ENCODE data around the gene KIF5C.

The KIF5C gene

DNA sequence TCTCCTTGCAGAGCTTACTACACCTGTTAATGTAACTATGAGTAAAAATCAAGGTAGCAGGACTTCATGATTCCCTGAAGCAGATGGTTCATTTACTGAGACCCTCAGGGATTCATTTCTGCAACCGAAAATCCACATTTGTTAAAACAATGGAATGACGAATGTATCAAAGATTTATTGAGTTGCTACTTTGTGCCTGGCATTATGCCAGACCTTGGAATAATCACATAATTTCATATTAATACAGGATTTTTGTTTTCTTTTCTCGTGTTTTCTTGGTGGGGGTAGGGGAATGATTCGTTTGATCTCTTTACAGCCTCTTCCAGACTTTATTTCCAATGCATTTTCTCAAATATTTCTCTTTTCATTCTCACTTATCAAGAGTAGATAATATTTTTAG, 8.9 kb upstream of the KIF5C start:
- Histone ChIP-seq H3K9me3 (ENCODE audit: insufficient read depth, low read depth, low read length) (no peaks in the 10 kb centered on the region), H3K36me3 (ENCODE audit: insufficient read depth, low read length) (no peaks in the 10 kb centered on the region), H3K9ac (ENCODE audit: low read depth, low read length) (no peak overlapping the region), H3K4me1 (ENCODE audit: insufficient read depth, low read length) (no peaks in the 10 kb centered on the region), H3K4me3 (ENCODE audit: low read length) (no peak overlapping the region), H3K27ac (ENCODE audit: low read depth, low read length) (no peak overlapping the region), H3K27me3 (ENCODE audit: insufficient read depth, low read length) (no peaks in the 10 kb centered on the region)
- 91% methylated on average over 2 of the region's 4 CpGs for WGBS

DNA sequence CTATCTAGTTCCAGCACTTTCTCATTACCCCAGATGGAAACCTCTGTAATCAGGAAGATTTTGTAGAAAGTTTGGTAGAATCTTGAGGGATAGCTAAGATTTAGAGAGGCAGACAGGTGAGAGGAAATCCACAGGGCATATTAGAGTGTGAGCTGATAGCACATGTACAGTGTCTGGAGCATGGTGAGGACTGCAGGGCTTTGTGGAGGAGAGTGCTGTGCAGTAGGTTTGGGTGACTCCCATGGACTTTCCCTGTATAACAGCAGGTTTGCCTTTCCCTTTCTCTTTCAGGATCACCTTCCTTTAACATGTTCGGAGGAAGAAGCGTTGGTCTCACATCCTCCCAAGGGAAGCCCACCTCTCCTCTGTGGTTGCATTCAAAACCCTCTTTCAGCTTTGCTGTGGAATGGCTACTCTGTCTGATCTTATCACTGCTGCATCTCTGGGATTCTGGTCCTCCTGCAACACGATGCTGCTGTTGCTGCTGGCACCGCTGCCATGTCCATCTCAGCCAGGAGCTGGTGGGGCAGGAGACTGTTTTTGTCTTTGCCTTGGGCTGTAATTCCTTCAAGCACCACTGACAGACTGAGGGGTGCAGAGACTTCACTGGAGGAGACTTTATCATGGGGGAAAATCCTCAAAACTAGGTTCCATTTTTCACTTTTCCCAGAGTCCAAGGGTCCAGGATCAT, 7.8 kb upstream of the KIF5C start:
- no peaks in the 10 kb centered on the region for H3K4me1 ChIP-seq (ENCODE audit: insufficient read depth, low read length)
- no peaks in the 10 kb centered on the region for H3K36me3 ChIP-seq (ENCODE audit: insufficient read depth, low read length)
- no peak overlapping the region for H3K4me3 ChIP-seq (ENCODE audit: low read length)
- WGBS = 89% methylated on average over 4 of the region's 4 CpGs
- peaks cover 3% of the 10 kb centered on the region; the same call in 1 of the 2 replicates for H3K27me3 ChIP-seq (ENCODE audit: insufficient read depth, low read length)
- H3K27ac ChIP-seq (ENCODE audit: low read depth, low read length) = no peak overlapping the region
- H3K9me3 ChIP-seq (ENCODE audit: insufficient read depth, low read depth, low read length) = no peaks in the 10 kb centered on the region
- no peak overlapping the region for H3K9ac ChIP-seq (ENCODE audit: low read depth, low read length)

GRCh38 chr2:148875387-148876051, 492 bp downstream of the KIF5C start:
- peaks cover 20% of the 10 kb centered on the region; the same call in 1 of the 2 replicates for H3K27me3 ChIP-seq (ENCODE audit: insufficient read depth, low read length)
- no peak overlapping the region; the same call in 1 of the 2 replicates for H3K27ac ChIP-seq (ENCODE audit: low read depth, low read length)
- peak overlapping the region; percentile 76 for H3K4me3 ChIP-seq (ENCODE audit: low read length)
- peak overlapping the region; percentile 65 for H3K9ac ChIP-seq (ENCODE audit: low read depth, low read length)
- peaks cover 5% of the 10 kb centered on the region; the same call in 1 of the 2 replicates for H3K4me1 ChIP-seq (ENCODE audit: insufficient read depth, low read length)
- H3K36me3 ChIP-seq (ENCODE audit: insufficient read depth, low read length) = peaks cover 11% of the 10 kb centered on the region; the same call in 1 of the 2 replicates
- H3K9me3 ChIP-seq (ENCODE audit: insufficient read depth, low read depth, low read length) = 0 out of 2 replicates have a peak, but pooled peaks cover 10% of the 10 kb centered on the region
- under 1% methylated on average over 64 of the region's 74 CpGs for WGBS

DNA sequence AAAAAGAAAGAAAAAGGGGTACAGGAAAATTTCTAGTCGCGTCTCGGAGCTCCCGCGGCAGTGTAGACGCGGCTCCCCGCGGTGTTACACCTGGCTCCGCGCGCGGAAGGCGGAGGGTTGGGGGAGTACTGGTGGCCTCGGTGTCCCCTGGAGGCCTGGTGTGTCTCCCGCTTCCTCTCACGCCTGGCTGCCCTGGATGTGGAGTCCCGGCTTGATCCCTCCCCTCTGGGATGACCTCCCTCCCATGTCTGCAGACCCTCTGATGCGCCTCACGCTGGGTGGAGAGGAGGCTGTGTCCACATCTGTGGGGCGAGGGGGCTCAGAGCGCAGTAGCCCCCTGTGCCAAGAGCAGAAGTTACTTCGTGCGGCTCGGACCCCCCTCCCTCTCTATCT, 1.2 kb downstream of the KIF5C start:
- H3K36me3 ChIP-seq (ENCODE audit: insufficient read depth, low read length) = peaks cover 13% of the 10 kb centered on the region; the same call in 1 of the 2 replicates
- H3K4me3 ChIP-seq (ENCODE audit: low read length) = peak overlapping the region; percentile 76
- peak overlapping the region; percentile 65 for H3K9ac ChIP-seq (ENCODE audit: low read depth, low read length)
- peaks cover 5% of the 10 kb centered on the region; the same call in 1 of the 2 replicates for H3K4me1 ChIP-seq (ENCODE audit: insufficient read depth, low read length)
- H3K27me3 ChIP-seq (ENCODE audit: insufficient read depth, low read length) = peaks cover 20% of the 10 kb centered on the region; the same call in 1 of the 2 replicates
- 0 out of 2 replicates have a peak, but pooled peaks cover 10% of the 10 kb centered on the region for H3K9me3 ChIP-seq (ENCODE audit: insufficient read depth, low read depth, low read length)
- H3K27ac ChIP-seq (ENCODE audit: low read depth, low read length) = peak overlapping the region; percentile 66; the same call in 1 of the 2 replicates
- 2% methylated on average over 21 of the region's 25 CpGs for WGBS

DNA sequence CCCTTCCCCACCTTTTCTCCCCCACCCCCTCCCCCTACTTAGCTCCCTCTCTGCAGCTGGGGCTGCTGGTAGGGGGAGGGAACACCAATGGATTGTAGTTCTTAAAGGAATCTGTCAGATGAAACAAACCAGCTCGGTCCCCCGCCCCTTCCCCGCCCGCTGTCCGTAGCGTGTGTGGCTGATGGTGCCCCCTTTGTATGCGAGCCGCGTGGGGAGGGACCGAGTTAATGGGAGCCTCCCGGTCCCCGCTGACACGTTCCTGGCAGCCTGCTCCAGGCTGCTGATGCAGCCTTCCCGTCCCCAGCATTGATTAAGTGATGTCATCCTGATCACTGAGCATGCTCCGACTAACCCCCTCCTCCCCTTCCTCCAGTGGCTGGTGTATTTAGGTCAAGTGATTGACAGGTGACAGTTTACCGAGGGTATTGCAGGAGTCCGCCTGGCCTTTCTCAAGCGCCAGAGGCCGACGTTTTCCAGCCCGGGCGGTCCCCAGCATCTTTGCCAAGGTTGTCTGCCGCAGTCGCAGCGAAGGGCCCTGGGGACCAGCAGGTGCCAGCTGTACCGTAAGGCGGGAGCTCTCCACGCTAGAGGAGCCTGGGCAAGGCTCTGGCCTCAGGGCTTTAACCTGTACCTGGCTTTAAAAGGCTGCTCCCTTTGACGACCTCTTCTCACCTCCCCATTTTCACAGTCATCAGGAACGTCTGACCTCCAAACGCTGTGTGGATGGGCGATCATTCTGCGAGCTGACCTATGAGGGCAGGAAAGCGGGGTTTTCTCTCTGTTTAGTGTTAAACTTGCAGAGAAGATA, 1.8 kb downstream of the KIF5C start:
- H3K9ac ChIP-seq (ENCODE audit: low read depth, low read length) = no peak overlapping the region
- 0 out of 2 replicates have a peak, but pooled peaks cover 10% of the 10 kb centered on the region for H3K9me3 ChIP-seq (ENCODE audit: insufficient read depth, low read depth, low read length)
- H3K4me3 ChIP-seq (ENCODE audit: low read length) = peak overlapping the region; percentile 76
- H3K4me1 ChIP-seq (ENCODE audit: insufficient read depth, low read length) = peaks cover 5% of the 10 kb centered on the region; the same call in 1 of the 2 replicates
- peaks cover 13% of the 10 kb centered on the region; the same call in 1 of the 2 replicates for H3K36me3 ChIP-seq (ENCODE audit: insufficient read depth, low read length)
- peaks cover 20% of the 10 kb centered on the region; the same call in 1 of the 2 replicates for H3K27me3 ChIP-seq (ENCODE audit: insufficient read depth, low read length)
- WGBS = 8% methylated on average over 34 of the region's 34 CpGs
- H3K27ac ChIP-seq (ENCODE audit: low read depth, low read length) = peak overlapping the region; percentile 66; the same call in 1 of the 2 replicates

- Histone ChIP-seq H3K36me3 (ENCODE audit: insufficient read depth, low read length) (peaks cover 13% of the 10 kb centered on the region; the same call in 1 of the 2 replicates), H3K4me1 (ENCODE audit: insufficient read depth, low read length) (peaks cover 5% of the 10 kb centered on the region; the same call in 1 of the 2 replicates), H3K9ac (ENCODE audit: low read depth, low read length) (no peak overlapping the region), H3K27me3 (ENCODE audit: insufficient read depth, low read length) (peaks cover 15% of the 10 kb centered on the region; the same call in 1 of the 2 replicates), H3K27ac (ENCODE audit: low read depth, low read length) (peak overlapping the region; percentile 39; the same call in 1 of the 2 replicates), H3K9me3 (ENCODE audit: insufficient read depth, low read depth, low read length) (0 out of 2 replicates have a peak, but pooled peaks cover 10% of the 10 kb centered on the region), H3K4me3 (ENCODE audit: low read length) (peak overlapping the region; percentile 76)
- 78% methylated on average over 1 of the region's 1 CpG for WGBS
Measured at GRCh38 chr2:148877403-148877740, 2.3 kb downstream of the KIF5C start.

GRCh38 chr2:148880636-148881035, 5.6 kb downstream of the KIF5C start:
- WGBS = 94% methylated on average over 1 of the region's 2 CpGs
- peaks cover 5% of the 10 kb centered on the region; the same call in 1 of the 2 replicates for H3K4me1 ChIP-seq (ENCODE audit: insufficient read depth, low read length)
- no peak overlapping the region for H3K4me3 ChIP-seq (ENCODE audit: low read length)
- H3K27me3 ChIP-seq (ENCODE audit: insufficient read depth, low read length) = no peaks in the 10 kb centered on the region
- H3K36me3 ChIP-seq (ENCODE audit: insufficient read depth, low read length) = peaks cover 13% of the 10 kb centered on the region; the same call in 1 of the 2 replicates
- H3K9ac ChIP-seq (ENCODE audit: low read depth, low read length) = no peak overlapping the region
- H3K9me3 ChIP-seq (ENCODE audit: insufficient read depth, low read depth, low read length) = 0 out of 2 replicates have a peak, but pooled peaks cover 3% of the 10 kb centered on the region
- H3K27ac ChIP-seq (ENCODE audit: low read depth, low read length) = no peak overlapping the region

DNA sequence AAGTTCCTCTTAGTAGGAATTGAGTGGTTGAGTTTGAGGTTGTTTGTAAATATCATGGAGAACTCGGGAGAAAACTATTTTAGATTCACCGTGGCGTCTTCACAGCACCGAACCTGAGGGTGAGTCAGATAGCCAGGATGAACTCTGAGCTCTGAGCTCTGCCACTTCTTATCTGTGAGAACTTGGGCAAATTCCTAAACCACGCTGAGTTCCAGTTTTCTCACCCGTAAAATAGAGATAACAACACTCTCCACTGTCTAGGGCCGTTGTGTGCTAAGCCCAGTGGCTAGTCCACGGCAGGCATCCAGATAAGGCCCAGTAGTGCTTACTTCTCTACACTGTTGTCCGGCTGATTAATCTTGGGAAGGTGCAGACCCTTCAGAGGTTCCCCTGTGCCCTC, 7.0 kb downstream of the KIF5C start:
- no peak overlapping the region for H3K9ac ChIP-seq (ENCODE audit: low read depth, low read length)
- H3K27ac ChIP-seq (ENCODE audit: low read depth, low read length) = no peak overlapping the region
- H3K4me1 ChIP-seq (ENCODE audit: insufficient read depth, low read length) = peaks cover 10% of the 10 kb centered on the region
- 0 out of 2 replicates have a peak, but pooled peaks cover 3% of the 10 kb centered on the region for H3K9me3 ChIP-seq (ENCODE audit: insufficient read depth, low read depth, low read length)
- no peak overlapping the region for H3K4me3 ChIP-seq (ENCODE audit: low read length)
- no peaks in the 10 kb centered on the region for H3K27me3 ChIP-seq (ENCODE audit: insufficient read depth, low read length)
- peaks cover 13% of the 10 kb centered on the region; the same call in 1 of the 2 replicates for H3K36me3 ChIP-seq (ENCODE audit: insufficient read depth, low read length)
- WGBS = 93% methylated on average over 9 of the region's 9 CpGs

GRCh38 chr2:148885209-148885608, 10.2 kb downstream of the KIF5C start:
- 90% methylated on average over 10 of the region's 10 CpGs for WGBS
- Histone ChIP-seq H3K9ac (ENCODE audit: low read depth, low read length) (no peak overlapping the region), H3K27ac (ENCODE audit: low read depth, low read length) (no peak overlapping the region), H3K36me3 (ENCODE audit: insufficient read depth, low read length) (peaks cover 7% of the 10 kb centered on the region; the same call in 1 of the 2 replicates), H3K4me3 (ENCODE audit: low read length) (no peak overlapping the region), H3K9me3 (ENCODE audit: insufficient read depth, low read depth, low read length) (no peaks in the 10 kb centered on the region), H3K4me1 (ENCODE audit: insufficient read depth, low read length) (peaks cover 19% of the 10 kb centered on the region), H3K27me3 (ENCODE audit: insufficient read depth, low read length) (no peaks in the 10 kb centered on the region)

DNA sequence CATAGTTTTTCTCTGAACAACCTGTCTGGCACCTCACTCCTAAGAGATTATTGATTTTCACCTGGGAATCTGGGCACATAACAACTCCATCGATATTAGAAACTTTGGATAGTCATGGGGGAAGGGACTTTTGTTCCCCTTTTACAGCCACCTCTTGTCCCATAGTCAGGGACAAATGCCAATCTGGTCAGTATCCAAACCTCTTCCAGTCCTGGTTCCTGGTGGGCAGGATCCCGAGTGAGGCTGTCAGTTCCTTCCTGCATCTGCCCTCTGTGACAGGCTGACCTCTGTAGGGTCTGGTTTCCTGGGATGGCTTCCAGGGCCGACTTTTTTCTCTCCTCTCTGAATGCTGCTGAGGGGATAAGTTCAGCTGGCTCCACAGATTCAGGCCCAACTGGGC, 11.0 kb downstream of the KIF5C start:
- Histone ChIP-seq H3K27me3 (ENCODE audit: insufficient read depth, low read length) (no peaks in the 10 kb centered on the region), H3K4me3 (ENCODE audit: low read length) (no peak overlapping the region), H3K9ac (ENCODE audit: low read depth, low read length) (no peak overlapping the region), H3K9me3 (ENCODE audit: insufficient read depth, low read depth, low read length) (no peaks in the 10 kb centered on the region), H3K36me3 (ENCODE audit: insufficient read depth, low read length) (0 out of 2 replicates have a peak, but pooled peaks cover 5% of the 10 kb centered on the region), H3K27ac (ENCODE audit: low read depth, low read length) (no peak overlapping the region), H3K4me1 (ENCODE audit: insufficient read depth, low read length) (peaks cover 19% of the 10 kb centered on the region)
- 84% methylated on average over 3 of the region's 3 CpGs for WGBS

All from HUES64 (cell line).